Neural cell (in vitro differentiated cells): ENCODE results near the gene SEC14L3. TPM values are rescaled to one million over a fixed set of nuclear protein-coding genes. Genes with fewer than 3 reads are reported as not detected.

ENCODE experiments used
- H2AFZ ChIP-seq: fragments of 200-600, 300-800 bp; sonication (generic), shearing (Covaris generic); 2 replicates; pipeline ENCODE4 v1.6.0; 2014; ENCODE audit warnings: low read depth, mild to moderate bottlenecking, antibody characterized with exemption, low read length, moderate library complexity
- H3F3A ChIP-seq: fragments of 200-600 bp; shearing (Covaris generic); 2 replicates; pipeline ENCODE4 v1.6.1; 2016; ENCODE audit warnings: mild to moderate bottlenecking, moderate library complexity, mixed read lengths, antibody characterized with exemption, low read length; ENCODE audit not compliant: insufficient read depth, poor library complexity, severe bottlenecking
- H3K27ac ChIP-seq: fragments of 200-600, 300-800 bp; sonication (generic), shearing (Covaris generic); 2 replicates; pipeline ENCODE4 v1.5.1; 2014; ENCODE audit warnings: mild to moderate bottlenecking, low read length, moderate library complexity
- H3K27me3 ChIP-seq: fragments of 300-800, 200-600 bp; sonication (generic), shearing (Covaris generic); 2 replicates; pipeline ENCODE4 v1.6.0; 2014; ENCODE audit warnings: mild to moderate bottlenecking, low read depth, low read length, moderate library complexity; ENCODE audit not compliant: insufficient read depth
- H3K36me3 ChIP-seq: fragments of 300-800, 200-600 bp; sonication (generic), shearing (Covaris generic); 2 replicates; pipeline ENCODE4 v1.5.1; 2014; ENCODE audit warnings: mild to moderate bottlenecking, antibody characterized with exemption, low read length, moderate library complexity; ENCODE audit not compliant: insufficient read depth
- H3K4me2 ChIP-seq: fragments of 300-800, 200-600 bp; sonication (generic), shearing (Covaris generic); 2 replicates; pipeline ENCODE4 v1.6.0; 2014; ENCODE audit warnings: mild to moderate bottlenecking, low read length
- H3K4me3 ChIP-seq: fragments of 300-800, 200-600 bp; sonication (generic), shearing (Covaris generic); 2 replicates; pipeline ENCODE4 v1.5.1; 2014; ENCODE audit warnings: mild to moderate bottlenecking, low read length, moderate library complexity
- H3K79me2 ChIP-seq: fragments of 200-600 bp; shearing (Covaris generic); replicated peaks from 2 replicates; pipeline ENCODE4 v1.6.0; 2014; ENCODE audit warnings: mild to moderate bottlenecking, low read length, moderate library complexity; ENCODE audit not compliant: insufficient read depth
- H3K9ac ChIP-seq: fragments of 300-800, 200-600 bp; sonication (generic), shearing (Covaris generic); 2 replicates; pipeline ENCODE4 v1.6.1; 2016; ENCODE audit warnings: mild to moderate bottlenecking, low read length, mixed read lengths
- H3K9me2 ChIP-seq: fragments of 200-600 bp; shearing (Covaris generic); 2 replicates; pipeline ENCODE4 v1.6.1; 2016; ENCODE audit warnings: mild to moderate bottlenecking, low read length, mixed read lengths; ENCODE audit not compliant: insufficient read depth
- H3K9me3 ChIP-seq: fragments of 200-600, 300-800 bp; sonication (generic), shearing (Covaris generic); 2 replicates; pipeline ENCODE4 v1.6.1; 2016; ENCODE audit warnings: mild to moderate bottlenecking, mixed run types, low read length, moderate library complexity, mixed read lengths
- H4K20me1 ChIP-seq: fragments of 200-600 bp; shearing (Covaris generic); 2 replicates; pipeline ENCODE4 v1.6.1; 2016; ENCODE audit warnings: mild to moderate bottlenecking, mixed run types; ENCODE audit not compliant: insufficient read depth
- CTCF ChIP-seq: fragments of 450-650 bp; IDR thresholded peaks from 2 replicates; pipeline ENCODE4 v1.5.1; 2014; ENCODE audit warnings: antibody characterized with exemption, mild to moderate bottlenecking, moderate library complexity; ENCODE audit not compliant: poor library complexity, severe bottlenecking
- EP300 ChIP-seq: fragments of 450-650 bp; conservative IDR thresholded peaks from 2 replicates; pipeline ENCODE4 v1.6.1; 2014; ENCODE audit warnings: antibody characterized with exemption, mild to moderate bottlenecking, moderate library complexity; ENCODE audit not compliant: poor library complexity, severe bottlenecking
- EZH2 ChIP-seq: fragments of 200-600, 300-800 bp; shearing (Covaris generic), sonication (generic); IDR thresholded peaks from 2 replicates; pipeline ENCODE4 v1.6.1; 2014; ENCODE audit warnings: antibody characterized with exemption, low read length, borderline replicate concordance, mild to moderate bottlenecking; ENCODE audit not compliant: insufficient read depth, poor library complexity, severe bottlenecking
- MXI1 ChIP-seq: fragments of 450-650 bp; conservative IDR thresholded peaks from 2 replicates; pipeline ENCODE4 v1.6.1; 2014; ENCODE audit warnings: antibody characterized with exemption, mild to moderate bottlenecking; ENCODE audit not compliant: poor library complexity, severe bottlenecking
- POLR2AphosphoS5 ChIP-seq: IDR thresholded peaks from 2 replicates; pipeline ENCODE4 v1.6.1; 2012
- RAD21 ChIP-seq: fragments of 450-650 bp; conservative IDR thresholded peaks from 2 replicates; pipeline ENCODE4 v1.6.1; 2014; ENCODE audit warnings: antibody characterized with exemption, mild to moderate bottlenecking, moderate library complexity
- REST ChIP-seq: IDR thresholded peaks from 2 replicates; pipeline ENCODE4 v1.6.1; 2012; ENCODE audit warnings: borderline replicate concordance
- SMC3 ChIP-seq: fragments of 450-650 bp; conservative IDR thresholded peaks from 2 replicates; pipeline ENCODE4 v1.6.1; 2014; ENCODE audit warnings: antibody characterized with exemption, mild to moderate bottlenecking, moderate library complexity; ENCODE audit not compliant: poor library complexity
- TAF1 ChIP-seq: IDR thresholded peaks from 2 replicates; pipeline ENCODE4 v1.6.1; 2012; ENCODE audit warnings: low read depth
- polyA plus RNA-seq: library from polyadenylated mRNA; depleted of rRNA; stranded (reverse); fragments of >200 nt; gene quantifications from 2 replicates; pipeline ENCODE4 v1.2.3, GENCODE V29; 2014

The SEC14L3 gene
- polyA plus RNA-seq, 1 donor from 2014 or later: not detected

GRCh38 chr22:30413745-30414524, 57.9 kb downstream of the SEC14L3 start:
- Histone ChIP-seq H3F3A (no peaks in the 10 kb centered on the region), H3K27ac (no peak overlapping the region), H4K20me1 (no peaks in the 10 kb centered on the region), H2AFZ (no peak overlapping the region), H3K4me3 (no peak overlapping the region), H3K79me2 (no peaks in the 10 kb centered on the region), H3K4me2 (no peak overlapping the region), H3K36me3 (no peaks in the 10 kb centered on the region), H3K9ac (no peak overlapping the region), H3K9me2 (no peaks in the 10 kb centered on the region), H3K9me3 (no peaks in the 10 kb centered on the region), H3K27me3 (no peaks in the 10 kb centered on the region)
- TF ChIP-seq EZH2: no peak
- TF ChIP-seq MXI1: no peak
- TF ChIP-seq TAF1: no peak
- no peak for TF ChIP-seq RAD21
- no peak for TF ChIP-seq SMC3
- TF ChIP-seq CTCF: no peak

DNA sequence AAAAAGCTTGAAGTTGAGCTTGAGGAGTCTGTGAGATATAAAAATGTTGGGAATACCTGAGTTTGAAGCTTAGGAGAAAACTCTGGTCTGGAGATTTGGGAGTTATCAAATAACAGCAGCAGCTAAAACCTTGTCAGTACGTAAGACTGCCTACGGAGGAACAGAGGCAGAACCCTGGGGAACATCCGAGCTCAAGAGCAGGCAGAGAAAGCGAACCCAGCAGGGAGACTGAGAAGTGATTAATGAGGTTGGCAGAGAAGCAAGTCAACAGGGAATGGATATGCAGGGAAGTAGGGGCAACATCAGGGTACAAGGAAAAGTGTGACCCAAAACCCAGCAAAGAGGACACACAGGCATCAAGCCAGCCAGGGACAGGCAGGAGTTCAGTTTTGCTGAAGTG, 58.8 kb downstream of the SEC14L3 start:
- TF ChIP-seq SMC3: no peak
- TF ChIP-seq EP300: no peak
- no peak for TF ChIP-seq POLR2AphosphoS5
- TF ChIP-seq CTCF: no peak
- TF ChIP-seq REST: no peak
- TF ChIP-seq MXI1: no peak
- no peak for TF ChIP-seq TAF1
- TF ChIP-seq EZH2: no peak
- TF ChIP-seq RAD21: no peak
- Histone ChIP-seq H3K27ac (no peak overlapping the region), H3K9ac (no peak overlapping the region), H4K20me1 (no peaks in the 10 kb centered on the region), H3K4me3 (no peak overlapping the region), H3K9me3 (no peaks in the 10 kb centered on the region), H3K4me2 (no peak overlapping the region), H3F3A (no peaks in the 10 kb centered on the region), H3K36me3 (no peaks in the 10 kb centered on the region), H2AFZ (no peak overlapping the region), H3K9me2 (no peaks in the 10 kb centered on the region), H3K79me2 (no peaks in the 10 kb centered on the region), H3K27me3 (no peaks in the 10 kb centered on the region)
